ENCODE results near the gene TMCO1.

DNA sequence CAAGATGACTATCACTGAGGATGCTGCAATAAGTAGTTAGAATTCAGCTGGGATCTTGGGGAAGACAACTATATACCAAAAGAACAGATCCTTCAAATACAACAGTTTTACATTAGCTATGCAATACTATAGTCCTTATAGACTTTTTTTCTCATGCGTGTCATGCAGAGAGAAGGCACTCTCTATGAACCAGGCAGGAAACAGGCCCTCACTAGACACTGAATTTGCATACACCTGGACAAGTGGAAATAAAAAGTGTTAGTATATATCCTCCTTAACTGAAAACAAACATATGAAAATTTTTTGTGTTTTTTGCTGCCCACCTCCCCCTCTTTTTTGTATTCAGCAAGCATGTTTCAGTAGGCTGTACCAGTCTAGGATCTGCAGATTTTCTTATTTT lies 29.9 kb downstream of the TMCO1 start:
- TF ChIP-seq POLR2A (IDR thresholded peaks at IDR 0.05; ENCODE audit: low read length) = no peak
- no peak for TF ChIP-seq GATA1 (IDR thresholded peaks at IDR 0.05; ENCODE audit: low read depth, low read length)

All from erythroblast (primary cell).